PC-9 (cell line): ENCODE data around the gene NTM.

Experiments
- CTCF ChIP-seq: fragments of 200-600 bp; sonication (generic); conservative IDR thresholded peaks from 2 replicates; pipeline ENCODE4 v1.6.1; 2017; ENCODE audit warnings: mixed run types, antibody characterized with exemption, mild to moderate bottlenecking, moderate library complexity
- EZH2 ChIP-seq: fragments of 200-600 bp; sonication (generic); IDR thresholded peaks from 2 replicates; pipeline ENCODE4 v1.8.0; 2017; ENCODE audit warnings: antibody characterized with exemption, low read depth

- TF ChIP-seq CTCF, result no peak
- TF ChIP-seq EZH2, result no peak
Measured at GRCh38 chr11:131373756-131374155, 3.3 kb downstream of the NTM start.
